Measurements from ENCODE around the gene ULBP2. TPM values are rescaled to one million over a fixed set of nuclear protein-coding genes. Genes with fewer than 3 reads are reported as not detected.

Gene ULBP2
- total and polyA plus RNA-seq, 11 donors, result 0.27 to 3.7 (median 0.85) TPM

- DNase-seq (no peak), ATAC-seq (no peak)
- intact Hi-C loops (cut with DNase I), result no loop called here
- H3K27ac ChIP-seq, result no peak overlapping the region
- no peaks in the 10 kb centered on the region for H3K36me3 ChIP-seq
- peaks cover 0 to 5% (median under 1%) of the 10 kb centered on the region in 12 donors for H3K4me1 ChIP-seq
- H3K4me3 ChIP-seq, result no peak overlapping the region
- H3K9me3 ChIP-seq, result no peaks in the 10 kb centered on the region
- H3K27me3 ChIP-seq, result peaks cover 18 to 81% (median 57%) of the 10 kb centered on the region in 9 donors
- WGBS, 4 donors, result 86 to 94% (median 91%) methylated on average over 5 to 7 of the region's 7 CpGs
- TF ChIP-seq POLR2A (IDR thresholded peaks at IDR 0.05) (no peak), CTCF (IDR thresholded peaks at IDR 0.05) (no peak)
Observed at GRCh38 chr6:149995971-149996370, 54.2 kb downstream of the ULBP2 start.

Other genes starting within 250 kb of the ULBP2 start
- 10 to 100 TPM in 7 of 9 donors, 1 to 10 TPM in 2; 9.4 to 18.5 (median 10.9) TPM for gene LATS1, start 223.9 kb upstream of the ULBP2 start, total RNA-seq
- gene LATS1, start 223.9 kb upstream of the ULBP2 start, polyA plus RNA-seq, result 1 to 10 TPM; 5.3 TPM
- gene NUP43, start 195.5 kb upstream of the ULBP2 start, total RNA-seq, result 10 to 100 TPM; 14.5 to 32.9 (median 27.2) TPM
- gene NUP43, start 195.5 kb upstream of the ULBP2 start, polyA plus RNA-seq, result 10 to 100 TPM; 12.2 to 17.4 TPM
- gene PCMT1, start 192.3 kb upstream of the ULBP2 start, total RNA-seq, result 100 to 1,000 TPM; 128 to 186 (median 164) TPM
- gene PCMT1, start 192.3 kb upstream of the ULBP2 start, polyA plus RNA-seq, result 100 to 1,000 TPM in 1 of 2 donors, 10 to 100 TPM in 1; 72.2 to 243 TPM
- 10 to 100 TPM; 10.2 to 23.8 (median 13.2) TPM for gene LRP11, start 77.7 kb upstream of the ULBP2 start, total RNA-seq
- 1 to 10 TPM; 5.0 to 8.1 TPM for gene LRP11, start 77.7 kb upstream of the ULBP2 start, polyA plus RNA-seq
- 1 to 10 TPM in 1 of 9 donors, under 1 TPM in 3, not detected in 5; 0.12 to 5.0 (median 0.50) TPM for gene RAET1E, start 43.9 kb upstream of the ULBP2 start, total RNA-seq
- under 1 TPM in 1 of 2 donors, not detected in 1; 0.46 TPM for gene RAET1E, start 43.9 kb upstream of the ULBP2 start, polyA plus RNA-seq
- gene RAET1G, start 18.9 kb upstream of the ULBP2 start, total RNA-seq, result 1 to 10 TPM in 1 of 9 donors, under 1 TPM in 1, not detected in 7; 0.25 to 1.9 TPM
- under 1 TPM in 1 of 2 donors, not detected in 1; 0.22 TPM for gene RAET1G, start 18.9 kb upstream of the ULBP2 start, polyA plus RNA-seq
- under 1 TPM; 0.10 to 0.52 (median 0.25) TPM for gene ULBP1, start 21.9 kb downstream of the ULBP2 start, total RNA-seq
- gene ULBP1, start 21.9 kb downstream of the ULBP2 start, polyA plus RNA-seq, result under 1 TPM; 0.11 to 0.33 TPM
- gene RAET1L, start 83.5 kb downstream of the ULBP2 start, total RNA-seq, result not detected
- not detected for gene RAET1L, start 83.5 kb downstream of the ULBP2 start, polyA plus RNA-seq
- gene ULBP3, start 127.1 kb downstream of the ULBP2 start, total RNA-seq, result 1 to 10 TPM in 6 of 9 donors, under 1 TPM in 3; 0.72 to 1.8 (median 1.3) TPM
- 1 to 10 TPM in 1 of 2 donors, not detected in 1; 3.6 TPM for gene ULBP3, start 127.1 kb downstream of the ULBP2 start, polyA plus RNA-seq
- 100 to 1,000 TPM in 2 of 9 donors, 10 to 100 TPM in 7; 62.3 to 143 (median 83.0) TPM for gene PPP1R14C, start 201.0 kb downstream of the ULBP2 start, total RNA-seq
- gene PPP1R14C, start 201.0 kb downstream of the ULBP2 start, polyA plus RNA-seq, result 10 to 100 TPM; 41.1 to 64.6 TPM

All from heart left ventricle (tissue), 16 donors.